Fibroblast of lung (primary cell): ENCODE results near the gene CHN1. TPM values are rescaled to one million over a fixed set of nuclear protein-coding genes. Genes with fewer than 3 reads are reported as not detected.
A peak's percentile ranks its signal among the peaks of the same experiment; 100 is the strongest.

Source experiments
- DNase-seq, 2 donors: peaks; one replicate each; pipeline versions ENCODE4 v3.0.0 to v3.0.0-alpha.2; 2010; ENCODE audit warnings: low read depth in 2 of 2
- H2AFZ ChIP-seq: 2 replicates; pipeline ENCODE4 v1.5.1; 2012; ENCODE audit warnings: low read length, control low read depth, inconsistent platforms
- H3K27ac ChIP-seq: 2 replicates; pipeline ENCODE4 v1.5.1; 2011; ENCODE audit warnings: low read length, control low read depth; ENCODE audit not compliant: insufficient read depth
- H3K27me3 ChIP-seq: 2 replicates; pipeline ENCODE4 v1.5.1; 2011; ENCODE audit warnings: mild to moderate bottlenecking, low read length; ENCODE audit not compliant: control insufficient read depth, insufficient read depth
- H3K36me3 ChIP-seq: 2 replicates; pipeline ENCODE4 v1.5.1; 2011; ENCODE audit warnings: low read length; ENCODE audit not compliant: control insufficient read depth, insufficient read depth
- H3K4me1 ChIP-seq: 2 replicates; pipeline ENCODE4 v1.5.1; 2011; ENCODE audit warnings: low read length; ENCODE audit not compliant: control insufficient read depth, insufficient read depth; ENCODE audit errors: extremely low read depth
- H3K4me2 ChIP-seq: 2 replicates; pipeline ENCODE4 v1.5.1; 2011; ENCODE audit warnings: low read length, control low read depth; ENCODE audit not compliant: insufficient read depth; ENCODE audit errors: extremely low read depth
- H3K4me3 ChIP-seq, 4 experiments: fragments of 200-600 bp in 1 of 4; sonication (generic) in 1 of 4; replicated peaks in 1 of 4; 2 replicates each; pipeline ENCODE4 v1.5.1; 2011 to 2016; ENCODE audit warnings: low read length in 4 of 4, low read depth in 3 of 4, mild to moderate bottlenecking in 3 of 4, control low read depth in 2 of 4, inconsistent platforms in 1 of 4, mixed read lengths in 1 of 4; ENCODE audit not compliant: insufficient read depth in 1 of 4; ENCODE audit errors: control extremely low read depth in 1 of 4
- H3K79me2 ChIP-seq: 2 replicates; pipeline ENCODE4 v1.5.1; 2012; ENCODE audit warnings: mild to moderate bottlenecking, low read length, inconsistent platforms; ENCODE audit not compliant: control insufficient read depth, insufficient read depth
- H3K9ac ChIP-seq: 2 replicates; pipeline ENCODE4 v1.5.1; 2011; ENCODE audit warnings: mild to moderate bottlenecking, low read length, control low read depth; ENCODE audit not compliant: insufficient read depth
- H3K9me3 ChIP-seq: 2 replicates; pipeline ENCODE4 v1.5.1; 2012; ENCODE audit warnings: low read depth, low read length; ENCODE audit not compliant: control insufficient read depth, insufficient read depth
- H4K20me1 ChIP-seq: 2 replicates; pipeline ENCODE4 v1.5.1; 2011; ENCODE audit warnings: low read length; ENCODE audit not compliant: control insufficient read depth, insufficient read depth; ENCODE audit errors: extremely low read depth
- EZH2 ChIP-seq: IDR thresholded peaks from 2 replicates; pipeline ENCODE4 v1.5.1; 2012; ENCODE audit warnings: low read length, control low read depth, mild to moderate bottlenecking; ENCODE audit errors: missing control alignments
- polyA plus RNA-seq, 2 donors: library from polyadenylated mRNA; depleted of rRNA in 1 of 2; stranded (reverse) in 1 of 2; unstranded in 1 of 2; fragments of >200 nt; gene quantifications; 2 replicates each; pipeline ENCODE4 v1.2.1, GENCODE V29; 2011 to 2012; ENCODE audit warnings: missing spikeins in 1 of 2
- total RNA-seq: library from RNA; depleted of rRNA; stranded (reverse); fragments of >200 nt; gene quantifications from 2 replicates; pipeline ENCODE4 v1.2.1, GENCODE V29; 2014
- TF ChIP-seq, protein P1 (sequence below), 2 donors: IDR thresholded peaks in 1 of 2; conservative IDR thresholded peaks in 1 of 2; 1 replicate in 1 of 2; 2 replicates in 1 of 2; pipeline ENCODE4 v1.5.1; 2011 to 2012; ENCODE audit warnings: low read length in 2 of 2, control low read depth in 1 of 2, inconsistent platforms in 1 of 2, low read depth in 1 of 2, mild to moderate bottlenecking in 1 of 2

The CHN1 gene
- total and polyA plus RNA-seq, 2 donors (not counting 1 experiment from before 2014, with no cell fraction given), result 203 to 904 TPM

GRCh38 chr2:174826051-174826450 lies 179.1 kb downstream of the CHN1 start:
- peak in 1 of 2 donors; percentile 70 for DNase-seq
- Histone ChIP-seq H3K36me3 (peaks cover 6% of the 10 kb centered on the region), H3K4me2 (peak overlapping the region; percentile 60), H3K4me3 (no peak overlapping the region), H3K79me2 (peaks cover 79% of the 10 kb centered on the region), H3K9ac (no peak overlapping the region), H3K27ac (peak overlapping the region; percentile 23), H3K9me3 (no peaks in the 10 kb centered on the region), H2AFZ (no peak overlapping the region), H3K4me1 (peaks cover 27% of the 10 kb centered on the region), H4K20me1 (no peaks in the 10 kb centered on the region), H3K27me3 (no peaks in the 10 kb centered on the region)
- no peak for TF ChIP-seq EZH2
- TF ChIP-seq, protein P1, sequence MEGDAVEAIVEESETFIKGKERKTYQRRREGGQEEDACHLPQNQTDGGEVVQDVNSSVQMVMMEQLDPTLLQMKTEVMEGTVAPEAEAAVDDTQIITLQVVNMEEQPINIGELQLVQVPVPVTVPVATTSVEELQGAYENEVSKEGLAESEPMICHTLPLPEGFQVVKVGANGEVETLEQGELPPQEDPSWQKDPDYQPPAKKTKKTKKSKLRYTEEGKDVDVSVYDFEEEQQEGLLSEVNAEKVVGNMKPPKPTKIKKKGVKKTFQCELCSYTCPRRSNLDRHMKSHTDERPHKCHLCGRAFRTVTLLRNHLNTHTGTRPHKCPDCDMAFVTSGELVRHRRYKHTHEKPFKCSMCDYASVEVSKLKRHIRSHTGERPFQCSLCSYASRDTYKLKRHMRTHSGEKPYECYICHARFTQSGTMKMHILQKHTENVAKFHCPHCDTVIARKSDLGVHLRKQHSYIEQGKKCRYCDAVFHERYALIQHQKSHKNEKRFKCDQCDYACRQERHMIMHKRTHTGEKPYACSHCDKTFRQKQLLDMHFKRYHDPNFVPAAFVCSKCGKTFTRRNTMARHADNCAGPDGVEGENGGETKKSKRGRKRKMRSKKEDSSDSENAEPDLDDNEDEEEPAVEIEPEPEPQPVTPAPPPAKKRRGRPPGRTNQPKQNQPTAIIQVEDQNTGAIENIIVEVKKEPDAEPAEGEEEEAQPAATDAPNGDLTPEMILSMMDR (conservative IDR thresholded peaks at IDR 0.05 in 1 of 2, IDR thresholded peaks at IDR 0.05 in 1 of 2; ENCODE audit: low read depth in 1 of 2, low read length in 2 of 2), result no peak

GRCh38 chr2:174824068-174824467 lies 181.1 kb downstream of the CHN1 start:
- no peak overlapping the region for H3K4me3 ChIP-seq
- peaks cover 68% of the 10 kb centered on the region for H3K79me2 ChIP-seq
- no peak for DNase-seq
- H2AFZ ChIP-seq, result no peak overlapping the region
- peaks cover 7% of the 10 kb centered on the region for H3K36me3 ChIP-seq
- no peaks in the 10 kb centered on the region for H3K27me3 ChIP-seq
- H3K4me1 ChIP-seq, result peaks cover 27% of the 10 kb centered on the region
- H3K27ac ChIP-seq, result peak overlapping the region; percentile 12
- no peaks in the 10 kb centered on the region for H3K9me3 ChIP-seq
- TF ChIP-seq EZH2, result no peak
- TF ChIP-seq, protein P1 (conservative IDR thresholded peaks at IDR 0.05 in 1 of 2, IDR thresholded peaks at IDR 0.05 in 1 of 2; ENCODE audit: low read depth in 1 of 2, low read length in 2 of 2), result no peak
- H4K20me1 ChIP-seq, result no peaks in the 10 kb centered on the region
- H3K9ac ChIP-seq, result no peak overlapping the region
- no peak overlapping the region for H3K4me2 ChIP-seq

DNA sequence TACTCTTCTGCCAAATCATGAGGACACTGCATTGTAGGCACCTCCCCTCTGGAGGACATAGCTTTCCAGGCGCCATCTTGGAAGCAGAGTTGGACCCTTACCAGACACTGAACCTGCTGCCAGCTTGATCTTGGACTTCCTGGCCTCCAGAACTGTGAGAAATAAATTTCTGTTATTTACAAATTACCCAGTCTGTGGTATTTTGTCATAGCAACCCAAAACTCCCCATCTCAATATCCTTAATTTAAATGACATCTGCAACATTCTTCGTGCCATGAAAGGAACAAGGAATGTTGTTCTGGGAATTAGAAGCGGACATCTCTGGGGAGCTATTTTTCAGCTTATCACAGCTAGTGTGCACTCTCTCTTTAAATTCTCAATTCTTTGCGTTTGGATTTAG lies 183.6 kb downstream of the CHN1 start:
- Histone ChIP-seq H3K79me2 (peaks cover 46% of the 10 kb centered on the region), H3K9ac (no peak overlapping the region), H3K9me3 (no peaks in the 10 kb centered on the region), H3K27ac (no peak overlapping the region), H3K4me2 (no peak overlapping the region), H4K20me1 (no peaks in the 10 kb centered on the region), H3K36me3 (peaks cover 7% of the 10 kb centered on the region), H3K4me1 (peaks cover 11% of the 10 kb centered on the region), H3K4me3 (no peak overlapping the region), H2AFZ (no peak overlapping the region), H3K27me3 (no peaks in the 10 kb centered on the region)
- TF ChIP-seq, protein P1 (conservative IDR thresholded peaks at IDR 0.05 in 1 of 2, IDR thresholded peaks at IDR 0.05 in 1 of 2; ENCODE audit: low read depth in 1 of 2, low read length in 2 of 2), result no peak
- TF ChIP-seq EZH2, result no peak
- no peak for DNase-seq
